Thyroid gland (tissue), 4 donors: ENCODE measurements around the gene AMIGO1.

Experiments
- CTCF ChIP-seq, 6 experiments: fragments of 200-600 bp in 3 of 6; fragments of 450-650 bp in 3 of 6; sonication (generic) in 3 of 6; IDR thresholded peaks; one replicate each; pipeline ENCODE4 v1.5.1; 2016 to 2019; ENCODE audit warnings: antibody characterized with exemption in 6 of 6, mild to moderate bottlenecking in 2 of 6, inconsistent platforms in 1 of 6, moderate library complexity in 1 of 6
- POLR2A ChIP-seq, 2 donors: fragments of 450-650 bp; IDR thresholded peaks; one replicate each; pipeline ENCODE4 v1.6.1; 2017; ENCODE audit warnings: antibody characterized with exemption in 2 of 2, mild to moderate bottlenecking in 2 of 2, moderate library complexity in 1 of 2

GRCh38 chr1:109543283-109543987 is 33.9 kb upstream of the AMIGO1 start:
- TF ChIP-seq POLR2A (IDR thresholded peaks at IDR 0.05): no peak
- no peak for TF ChIP-seq CTCF (IDR thresholded peaks at IDR 0.05)
